Panc1 (cell line): Measurements from ENCODE around the gene MRPL18. TPM values are rescaled to one million over a fixed set of nuclear protein-coding genes. Genes with fewer than 3 reads are reported as not detected.

ENCODE experiments used
- ATAC-seq: fragments of 200-7000 bp; cut with Tn5 transposase; 2 replicates; pipeline ENCODE4 v1.9.1; 2020; ENCODE audit warnings: mild to moderate bottlenecking, moderate library complexity
- BruUV-seq: library from RNA; stranded (reverse); fragments of 400-500 nt; replicated peaks from 2 replicates; lab custom pipeline; 2021; lab: Mats Ljungman, UMichigan
- CTCF ChIA-PET: fragments of 300-600 bp; sonication (Branson Sonifier 250); formaldehyde crosslinking; loops from one replicate; lab custom pipeline; 2022; ENCODE audit warnings: antibody characterized with exemption; lab: Charles Lee
- POLR2A ChIA-PET: fragments of 300-600 bp; sonication (Branson Sonifier 250); formaldehyde crosslinking; loops from one replicate; lab custom pipeline; 2022; ENCODE audit warnings: antibody characterized with exemption; lab: Charles Lee
- DNase-seq: peaks from one replicate; pipeline ENCODE4 v3.0.0-alpha.2; 2010; ENCODE audit warnings: low read depth, low spot score
- H3K27ac ChIP-seq: 2 replicates; pipeline ENCODE4 v1.5.1; 2011; ENCODE audit warnings: mild to moderate bottlenecking, low read length, inconsistent platforms
- H3K27me3 ChIP-seq: fragments of 200-500 bp; sonication (Bioruptor generic); 2 replicates; pipeline ENCODE4 v1.6.0; 2014; ENCODE audit warnings: low read length, inconsistent platforms; ENCODE audit not compliant: control insufficient read depth, insufficient read depth
- H3K36me3 ChIP-seq: fragments of 200-500 bp; sonication (Bioruptor generic); 2 replicates; pipeline ENCODE4 v1.5.1; 2014; ENCODE audit warnings: inconsistent platforms, mild to moderate bottlenecking, low read length, moderate library complexity; ENCODE audit not compliant: control insufficient read depth, insufficient read depth
- H3K4me1 ChIP-seq: 2 replicates; pipeline ENCODE4 v1.5.1; 2011; ENCODE audit warnings: inconsistent platforms, mild to moderate bottlenecking, low read length, moderate library complexity; ENCODE audit not compliant: control insufficient read depth, insufficient read depth
- H3K4me3 ChIP-seq, 2 experiments: 2 replicates each; pipeline ENCODE4 v1.5.1; 2011 to 2012; ENCODE audit warnings: low read depth in 2 of 2, low read length in 2 of 2, mild to moderate bottlenecking in 2 of 2, inconsistent platforms in 1 of 2, moderate library complexity in 1 of 2
- H3K9me3 ChIP-seq: fragments of 200-500 bp; sonication (Bioruptor generic); 2 replicates; pipeline ENCODE4 v1.5.1; 2014; ENCODE audit warnings: low read depth, mild to moderate bottlenecking, inconsistent platforms, low read length, moderate library complexity; ENCODE audit not compliant: control insufficient read depth, insufficient read depth
- POLR2AphosphoS5 ChIP-seq: IDR thresholded peaks from 2 replicates; pipeline ENCODE4 v1.6.1; 2012; ENCODE audit warnings: mild to moderate bottlenecking, low read depth, low read length, moderate library complexity
- SIN3A ChIP-seq: IDR thresholded peaks from 2 replicates; pipeline ENCODE4 v1.6.1; 2012; ENCODE audit warnings: low read depth, mild to moderate bottlenecking, low read length, moderate library complexity, borderline replicate concordance; ENCODE audit not compliant: insufficient read depth
- TCF7L2 ChIP-seq: IDR thresholded peaks from 2 replicates; pipeline ENCODE4 v1.6.1; 2011; ENCODE audit warnings: mild to moderate bottlenecking, low read depth, low read length, inconsistent platforms
- in situ Hi-C: cut with HindIII; loops from 2 replicates; pipeline ENCODE4 v1.10.0; 2016; ENCODE audit warnings: low sequenced_read_pairs, low pct_unique_long_range_greater_than_20kb
- intact Hi-C: fragments of 100-400 bp; cut with micrococcal nuclease; formaldehyde crosslinking; loops from one replicate; pipeline ENCODE4 v1.10.0; 2022; ENCODE audit not compliant: unreplicated experiment
- total RNA-seq: library from RNA; stranded (reverse); gene quantifications from one replicate; pipeline ENCODE4 v1.2.1, GENCODE V29; 2021; ENCODE audit not compliant: unreplicated experiment
- TF ChIP-seq, protein P1 (sequence below), 2 experiments: IDR thresholded peaks; 2 replicates each; pipeline ENCODE4 v1.6.1; 2011 to 2012; ENCODE audit warnings: low read depth in 2 of 2, control low read depth in 1 of 2, low read length in 1 of 2, mild to moderate bottlenecking in 1 of 2, moderate library complexity in 1 of 2; ENCODE audit not compliant: insufficient read depth in 1 of 2
- TF ChIP-seq, protein P2 (sequence below): fragments of 450-650 bp; IDR thresholded peaks from 2 replicates; pipeline ENCODE4 v1.5.1; 2017; ENCODE audit warnings: mild to moderate bottlenecking

MRPL18 gene
- total RNA-seq, 1 experiment from 2014 or later: 98.4 TPM

GRCh38 chr6:159830501-159831372 is 40.5 kb downstream of the MRPL18 start:
- CTCF ChIA-PET: no interaction called here
- TF ChIP-seq TCF7L2: no peak
- TF ChIP-seq, protein P1, sequence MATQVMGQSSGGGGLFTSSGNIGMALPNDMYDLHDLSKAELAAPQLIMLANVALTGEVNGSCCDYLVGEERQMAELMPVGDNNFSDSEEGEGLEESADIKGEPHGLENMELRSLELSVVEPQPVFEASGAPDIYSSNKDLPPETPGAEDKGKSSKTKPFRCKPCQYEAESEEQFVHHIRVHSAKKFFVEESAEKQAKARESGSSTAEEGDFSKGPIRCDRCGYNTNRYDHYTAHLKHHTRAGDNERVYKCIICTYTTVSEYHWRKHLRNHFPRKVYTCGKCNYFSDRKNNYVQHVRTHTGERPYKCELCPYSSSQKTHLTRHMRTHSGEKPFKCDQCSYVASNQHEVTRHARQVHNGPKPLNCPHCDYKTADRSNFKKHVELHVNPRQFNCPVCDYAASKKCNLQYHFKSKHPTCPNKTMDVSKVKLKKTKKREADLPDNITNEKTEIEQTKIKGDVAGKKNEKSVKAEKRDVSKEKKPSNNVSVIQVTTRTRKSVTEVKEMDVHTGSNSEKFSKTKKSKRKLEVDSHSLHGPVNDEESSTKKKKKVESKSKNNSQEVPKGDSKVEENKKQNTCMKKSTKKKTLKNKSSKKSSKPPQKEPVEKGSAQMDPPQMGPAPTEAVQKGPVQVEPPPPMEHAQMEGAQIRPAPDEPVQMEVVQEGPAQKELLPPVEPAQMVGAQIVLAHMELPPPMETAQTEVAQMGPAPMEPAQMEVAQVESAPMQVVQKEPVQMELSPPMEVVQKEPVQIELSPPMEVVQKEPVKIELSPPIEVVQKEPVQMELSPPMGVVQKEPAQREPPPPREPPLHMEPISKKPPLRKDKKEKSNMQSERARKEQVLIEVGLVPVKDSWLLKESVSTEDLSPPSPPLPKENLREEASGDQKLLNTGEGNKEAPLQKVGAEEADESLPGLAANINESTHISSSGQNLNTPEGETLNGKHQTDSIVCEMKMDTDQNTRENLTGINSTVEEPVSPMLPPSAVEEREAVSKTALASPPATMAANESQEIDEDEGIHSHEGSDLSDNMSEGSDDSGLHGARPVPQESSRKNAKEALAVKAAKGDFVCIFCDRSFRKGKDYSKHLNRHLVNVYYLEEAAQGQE (IDR thresholded peaks at IDR 0.05; ENCODE audit: insufficient read depth in 1 of 2, low read depth in 2 of 2, low read length in 1 of 2): no peak
- TF ChIP-seq, protein P2, sequence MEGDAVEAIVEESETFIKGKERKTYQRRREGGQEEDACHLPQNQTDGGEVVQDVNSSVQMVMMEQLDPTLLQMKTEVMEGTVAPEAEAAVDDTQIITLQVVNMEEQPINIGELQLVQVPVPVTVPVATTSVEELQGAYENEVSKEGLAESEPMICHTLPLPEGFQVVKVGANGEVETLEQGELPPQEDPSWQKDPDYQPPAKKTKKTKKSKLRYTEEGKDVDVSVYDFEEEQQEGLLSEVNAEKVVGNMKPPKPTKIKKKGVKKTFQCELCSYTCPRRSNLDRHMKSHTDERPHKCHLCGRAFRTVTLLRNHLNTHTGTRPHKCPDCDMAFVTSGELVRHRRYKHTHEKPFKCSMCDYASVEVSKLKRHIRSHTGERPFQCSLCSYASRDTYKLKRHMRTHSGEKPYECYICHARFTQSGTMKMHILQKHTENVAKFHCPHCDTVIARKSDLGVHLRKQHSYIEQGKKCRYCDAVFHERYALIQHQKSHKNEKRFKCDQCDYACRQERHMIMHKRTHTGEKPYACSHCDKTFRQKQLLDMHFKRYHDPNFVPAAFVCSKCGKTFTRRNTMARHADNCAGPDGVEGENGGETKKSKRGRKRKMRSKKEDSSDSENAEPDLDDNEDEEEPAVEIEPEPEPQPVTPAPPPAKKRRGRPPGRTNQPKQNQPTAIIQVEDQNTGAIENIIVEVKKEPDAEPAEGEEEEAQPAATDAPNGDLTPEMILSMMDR: no peak
- no peak for TF ChIP-seq POLR2AphosphoS5
- TF ChIP-seq SIN3A: no peak
- H3K36me3 ChIP-seq: no peaks in the 10 kb centered on the region
- H3K27me3 ChIP-seq: no peaks in the 10 kb centered on the region; the same call in none of the 2 replicates
- H3K27ac ChIP-seq: no peak overlapping the region
- intact Hi-C loops (no loop called here), in situ Hi-C loops (no loop called here)
- no peaks in the 10 kb centered on the region for H3K4me1 ChIP-seq
- H3K9me3 ChIP-seq: no peaks in the 10 kb centered on the region
- ATAC-seq (no peak; the same call in 1 of the 2 replicates), DNase-seq (no peak)
- no peak overlapping the region for H3K4me3 ChIP-seq
- POLR2A ChIA-PET: no interaction called here
- BruUV-seq: no TSS peak

DNA sequence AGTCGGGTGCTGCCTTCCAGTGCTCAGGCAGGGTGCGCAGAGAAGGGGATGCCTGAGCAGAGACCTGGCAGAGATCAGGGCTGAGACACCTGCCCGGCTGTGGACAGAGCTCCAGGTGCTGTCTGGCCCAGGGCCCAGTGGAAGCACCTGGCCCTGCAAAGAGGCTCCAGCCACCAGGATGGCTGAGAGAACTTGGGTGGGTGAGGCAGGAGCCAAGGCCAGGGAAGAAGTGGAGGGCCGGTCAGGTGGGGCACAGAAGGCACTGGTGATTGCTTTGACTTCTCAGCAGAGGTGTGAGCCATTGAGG is 41.1 kb downstream of the MRPL18 start:
- TF ChIP-seq TCF7L2: no peak
- no peak for TF ChIP-seq SIN3A
- no peak for TF ChIP-seq POLR2AphosphoS5
- TF ChIP-seq, protein P2: no peak
- TF ChIP-seq, protein P1 (IDR thresholded peaks at IDR 0.05; ENCODE audit: insufficient read depth in 1 of 2, low read depth in 2 of 2, low read length in 1 of 2): no peak
- ATAC-seq (no peak), DNase-seq (no peak)
- ChIA-PET CTCF (no interaction called here), POLR2A (no interaction called here)
- Histone ChIP-seq H3K36me3 (no peaks in the 10 kb centered on the region), H3K4me3 (no peak overlapping the region), H3K27ac (no peak overlapping the region), H3K27me3 (no peaks in the 10 kb centered on the region; the same call in none of the 2 replicates), H3K9me3 (no peaks in the 10 kb centered on the region), H3K4me1 (no peaks in the 10 kb centered on the region)
- intact Hi-C loops: no loop called here
- in situ Hi-C loops: no loop called here
- no TSS peak for BruUV-seq
